ENCODE data around the gene NOL6. TPM values are rescaled to one million over a fixed set of nuclear protein-coding genes. Genes with fewer than 3 reads are reported as not detected.

Gene NOL6
- total and polyA plus RNA-seq, 2 experiments from 2014 or later = 25.0 to 58.4 TPM

DNA sequence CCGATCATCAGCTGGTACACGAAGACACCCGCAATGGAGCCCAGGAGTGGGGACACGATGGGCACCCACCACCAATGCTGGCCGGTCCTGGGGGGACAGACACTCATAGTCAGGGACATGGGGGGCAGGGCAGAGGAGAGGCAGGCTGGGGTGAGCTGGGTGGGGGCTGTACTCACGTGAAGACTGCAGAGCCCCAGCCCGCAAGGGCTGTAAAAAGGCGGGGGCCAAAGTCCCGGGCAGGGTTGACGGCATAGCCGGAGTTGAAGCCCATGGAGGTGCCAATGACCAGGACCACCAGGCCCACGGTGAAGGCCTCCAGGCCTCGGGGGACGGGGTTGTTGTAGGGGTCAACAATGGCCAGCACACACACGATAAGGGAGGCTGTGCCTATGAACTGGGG lies 31.6 kb downstream of the NOL6 start:
- 0 out of 2 replicates have a peak, but pooled peaks cover 8% of the 10 kb centered on the region for H3F3A ChIP-seq (replicated peaks; ENCODE audit: low read depth)
- H3K36me3 Mint-ChIP-seq (ENCODE audit: low read depth) = no peaks in the 10 kb centered on the region
- H3K9me2 ChIP-seq (ENCODE audit: insufficient read depth) = no peaks in the 10 kb centered on the region
- no peaks in the 10 kb centered on the region for H4K20me1 ChIP-seq (replicated peaks; ENCODE audit: insufficient read depth)
- no peak overlapping the region for H3K4me3 ChIP-seq
- TF ChIP-seq, protein P1, sequence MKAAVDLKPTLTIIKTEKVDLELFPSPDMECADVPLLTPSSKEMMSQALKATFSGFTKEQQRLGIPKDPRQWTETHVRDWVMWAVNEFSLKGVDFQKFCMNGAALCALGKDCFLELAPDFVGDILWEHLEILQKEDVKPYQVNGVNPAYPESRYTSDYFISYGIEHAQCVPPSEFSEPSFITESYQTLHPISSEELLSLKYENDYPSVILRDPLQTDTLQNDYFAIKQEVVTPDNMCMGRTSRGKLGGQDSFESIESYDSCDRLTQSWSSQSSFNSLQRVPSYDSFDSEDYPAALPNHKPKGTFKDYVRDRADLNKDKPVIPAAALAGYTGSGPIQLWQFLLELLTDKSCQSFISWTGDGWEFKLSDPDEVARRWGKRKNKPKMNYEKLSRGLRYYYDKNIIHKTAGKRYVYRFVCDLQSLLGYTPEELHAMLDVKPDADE (IDR thresholded peaks at IDR 0.05) = no peak
- TF ChIP-seq, protein P2, sequence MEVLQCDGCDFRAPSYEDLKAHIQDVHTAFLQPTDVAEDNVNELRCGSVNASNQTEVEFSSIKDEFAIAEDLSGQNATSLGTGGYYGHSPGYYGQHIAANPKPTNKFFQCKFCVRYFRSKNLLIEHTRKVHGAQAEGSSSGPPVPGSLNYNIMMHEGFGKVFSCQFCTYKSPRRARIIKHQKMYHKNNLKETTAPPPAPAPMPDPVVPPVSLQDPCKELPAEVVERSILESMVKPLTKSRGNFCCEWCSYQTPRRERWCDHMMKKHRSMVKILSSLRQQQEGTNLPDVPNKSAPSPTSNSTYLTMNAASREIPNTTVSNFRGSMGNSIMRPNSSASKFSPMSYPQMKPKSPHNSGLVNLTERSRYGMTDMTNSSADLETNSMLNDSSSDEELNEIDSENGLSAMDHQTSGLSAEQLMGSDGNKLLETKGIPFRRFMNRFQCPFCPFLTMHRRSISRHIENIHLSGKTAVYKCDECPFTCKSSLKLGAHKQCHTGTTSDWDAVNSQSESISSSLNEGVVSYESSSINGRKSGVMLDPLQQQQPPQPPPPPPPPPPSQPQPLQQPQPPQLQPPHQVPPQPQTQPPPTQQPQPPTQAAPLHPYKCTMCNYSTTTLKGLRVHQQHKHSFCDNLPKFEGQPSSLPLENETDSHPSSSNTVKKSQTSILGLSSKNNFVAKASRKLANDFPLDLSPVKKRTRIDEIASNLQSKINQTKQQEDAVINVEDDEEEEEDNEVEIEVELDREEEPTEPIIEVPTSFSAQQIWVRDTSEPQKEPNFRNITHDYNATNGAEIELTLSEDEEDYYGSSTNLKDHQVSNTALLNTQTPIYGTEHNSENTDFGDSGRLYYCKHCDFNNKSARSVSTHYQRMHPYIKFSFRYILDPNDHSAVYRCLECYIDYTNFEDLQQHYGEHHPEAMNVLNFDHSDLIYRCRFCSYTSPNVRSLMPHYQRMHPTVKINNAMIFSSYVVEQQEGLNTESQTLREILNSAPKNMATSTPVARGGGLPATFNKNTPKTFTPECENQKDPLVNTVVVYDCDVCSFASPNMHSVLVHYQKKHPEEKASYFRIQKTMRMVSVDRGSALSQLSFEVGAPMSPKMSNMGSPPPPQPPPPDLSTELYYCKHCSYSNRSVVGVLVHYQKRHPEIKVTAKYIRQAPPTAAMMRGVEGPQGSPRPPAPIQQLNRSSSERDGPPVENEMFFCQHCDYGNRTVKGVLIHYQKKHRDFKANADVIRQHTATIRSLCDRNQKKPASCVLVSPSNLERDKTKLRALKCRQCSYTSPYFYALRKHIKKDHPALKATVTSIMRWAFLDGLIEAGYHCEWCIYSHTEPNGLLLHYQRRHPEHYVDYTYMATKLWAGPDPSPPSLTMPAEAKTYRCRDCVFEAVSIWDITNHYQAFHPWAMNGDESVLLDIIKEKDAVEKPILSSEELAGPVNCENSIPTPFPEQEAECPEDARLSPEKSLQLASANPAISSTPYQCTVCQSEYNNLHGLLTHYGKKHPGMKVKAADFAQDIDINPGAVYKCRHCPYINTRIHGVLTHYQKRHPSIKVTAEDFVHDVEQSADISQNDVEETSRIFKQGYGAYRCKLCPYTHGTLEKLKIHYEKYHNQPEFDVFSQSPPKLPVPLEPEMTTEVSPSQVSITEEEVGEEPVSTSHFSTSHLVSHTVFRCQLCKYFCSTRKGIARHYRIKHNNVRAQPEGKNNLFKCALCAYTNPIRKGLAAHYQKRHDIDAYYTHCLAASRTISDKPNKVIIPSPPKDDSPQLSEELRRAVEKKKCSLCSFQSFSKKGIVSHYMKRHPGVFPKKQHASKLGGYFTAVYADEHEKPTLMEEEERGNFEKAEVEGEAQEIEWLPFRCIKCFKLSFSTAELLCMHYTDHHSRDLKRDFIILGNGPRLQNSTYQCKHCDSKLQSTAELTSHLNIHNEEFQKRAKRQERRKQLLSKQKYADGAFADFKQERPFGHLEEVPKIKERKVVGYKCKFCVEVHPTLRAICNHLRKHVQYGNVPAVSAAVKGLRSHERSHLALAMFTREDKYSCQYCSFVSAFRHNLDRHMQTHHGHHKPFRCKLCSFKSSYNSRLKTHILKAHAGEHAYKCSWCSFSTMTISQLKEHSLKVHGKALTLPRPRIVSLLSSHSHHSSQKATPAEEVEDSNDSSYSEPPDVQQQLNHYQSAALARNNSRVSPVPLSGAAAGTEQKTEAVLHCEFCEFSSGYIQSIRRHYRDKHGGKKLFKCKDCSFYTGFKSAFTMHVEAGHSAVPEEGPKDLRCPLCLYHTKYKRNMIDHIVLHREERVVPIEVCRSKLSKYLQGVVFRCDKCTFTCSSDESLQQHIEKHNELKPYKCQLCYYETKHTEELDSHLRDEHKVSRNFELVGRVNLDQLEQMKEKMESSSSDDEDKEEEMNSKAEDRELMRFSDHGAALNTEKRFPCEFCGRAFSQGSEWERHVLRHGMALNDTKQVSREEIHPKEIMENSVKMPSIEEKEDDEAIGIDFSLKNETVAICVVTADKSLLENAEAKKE (CRISPR knock-in tag; IDR thresholded peaks at IDR 0.05) = no peak
- TF ChIP-seq, protein P3, sequence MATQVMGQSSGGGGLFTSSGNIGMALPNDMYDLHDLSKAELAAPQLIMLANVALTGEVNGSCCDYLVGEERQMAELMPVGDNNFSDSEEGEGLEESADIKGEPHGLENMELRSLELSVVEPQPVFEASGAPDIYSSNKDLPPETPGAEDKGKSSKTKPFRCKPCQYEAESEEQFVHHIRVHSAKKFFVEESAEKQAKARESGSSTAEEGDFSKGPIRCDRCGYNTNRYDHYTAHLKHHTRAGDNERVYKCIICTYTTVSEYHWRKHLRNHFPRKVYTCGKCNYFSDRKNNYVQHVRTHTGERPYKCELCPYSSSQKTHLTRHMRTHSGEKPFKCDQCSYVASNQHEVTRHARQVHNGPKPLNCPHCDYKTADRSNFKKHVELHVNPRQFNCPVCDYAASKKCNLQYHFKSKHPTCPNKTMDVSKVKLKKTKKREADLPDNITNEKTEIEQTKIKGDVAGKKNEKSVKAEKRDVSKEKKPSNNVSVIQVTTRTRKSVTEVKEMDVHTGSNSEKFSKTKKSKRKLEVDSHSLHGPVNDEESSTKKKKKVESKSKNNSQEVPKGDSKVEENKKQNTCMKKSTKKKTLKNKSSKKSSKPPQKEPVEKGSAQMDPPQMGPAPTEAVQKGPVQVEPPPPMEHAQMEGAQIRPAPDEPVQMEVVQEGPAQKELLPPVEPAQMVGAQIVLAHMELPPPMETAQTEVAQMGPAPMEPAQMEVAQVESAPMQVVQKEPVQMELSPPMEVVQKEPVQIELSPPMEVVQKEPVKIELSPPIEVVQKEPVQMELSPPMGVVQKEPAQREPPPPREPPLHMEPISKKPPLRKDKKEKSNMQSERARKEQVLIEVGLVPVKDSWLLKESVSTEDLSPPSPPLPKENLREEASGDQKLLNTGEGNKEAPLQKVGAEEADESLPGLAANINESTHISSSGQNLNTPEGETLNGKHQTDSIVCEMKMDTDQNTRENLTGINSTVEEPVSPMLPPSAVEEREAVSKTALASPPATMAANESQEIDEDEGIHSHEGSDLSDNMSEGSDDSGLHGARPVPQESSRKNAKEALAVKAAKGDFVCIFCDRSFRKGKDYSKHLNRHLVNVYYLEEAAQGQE (IDR thresholded peaks at IDR 0.05; ENCODE audit: unreplicated experiment) = no peak
- TF ChIP-seq, protein P4, sequence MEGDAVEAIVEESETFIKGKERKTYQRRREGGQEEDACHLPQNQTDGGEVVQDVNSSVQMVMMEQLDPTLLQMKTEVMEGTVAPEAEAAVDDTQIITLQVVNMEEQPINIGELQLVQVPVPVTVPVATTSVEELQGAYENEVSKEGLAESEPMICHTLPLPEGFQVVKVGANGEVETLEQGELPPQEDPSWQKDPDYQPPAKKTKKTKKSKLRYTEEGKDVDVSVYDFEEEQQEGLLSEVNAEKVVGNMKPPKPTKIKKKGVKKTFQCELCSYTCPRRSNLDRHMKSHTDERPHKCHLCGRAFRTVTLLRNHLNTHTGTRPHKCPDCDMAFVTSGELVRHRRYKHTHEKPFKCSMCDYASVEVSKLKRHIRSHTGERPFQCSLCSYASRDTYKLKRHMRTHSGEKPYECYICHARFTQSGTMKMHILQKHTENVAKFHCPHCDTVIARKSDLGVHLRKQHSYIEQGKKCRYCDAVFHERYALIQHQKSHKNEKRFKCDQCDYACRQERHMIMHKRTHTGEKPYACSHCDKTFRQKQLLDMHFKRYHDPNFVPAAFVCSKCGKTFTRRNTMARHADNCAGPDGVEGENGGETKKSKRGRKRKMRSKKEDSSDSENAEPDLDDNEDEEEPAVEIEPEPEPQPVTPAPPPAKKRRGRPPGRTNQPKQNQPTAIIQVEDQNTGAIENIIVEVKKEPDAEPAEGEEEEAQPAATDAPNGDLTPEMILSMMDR (conservative IDR thresholded peaks at IDR 0.05; ENCODE audit: low read depth in 2 of 2) = no peak
- TF ChIP-seq JUNB (IDR thresholded peaks at IDR 0.05; ENCODE audit: unreplicated experiment) (no peak), POLR2AphosphoS5 (IDR thresholded peaks at IDR 0.05; ENCODE audit: low read depth) (no peak), EZH2 (IDR thresholded peaks at IDR 0.05; ENCODE audit: low read depth, unreplicated experiment) (no peak), NANOG (IDR thresholded peaks at IDR 0.05; ENCODE audit: borderline replicate concordance) (no peak), STAT1 (IDR thresholded peaks at IDR 0.05; ENCODE audit: unreplicated experiment) (no peak), ZNF114 (CRISPR knock-in tag; IDR thresholded peaks at IDR 0.05) (no peak), CREB1 (CRISPR knock-in tag; IDR thresholded peaks at IDR 0.05; ENCODE audit: low read depth) (no peak), ZNF331 (CRISPR knock-in tag; IDR thresholded peaks at IDR 0.05; ENCODE audit: low read depth) (no peak), EZH2phosphoT487 (IDR thresholded peaks at IDR 0.05; ENCODE audit: unreplicated experiment) (no peak)
- H3K27me3 Mint-ChIP-seq (ENCODE audit: insufficient read depth, low read depth, poor library complexity) = peaks cover 22% of the 10 kb centered on the region
- H3K9me3 Mint-ChIP-seq = no peaks in the 10 kb centered on the region
- DNase-seq (ENCODE audit: low spot score) = no peak
- H3K4me1 Mint-ChIP-seq = peaks cover 36% of the 10 kb centered on the region
- no peak overlapping the region for H3K27ac Mint-ChIP-seq
- H3K4me2 ChIP-seq = no peak overlapping the region
- H2AFZ ChIP-seq = no peak overlapping the region
- peaks cover 12% of the 10 kb centered on the region for H3K27me3 ChIP-seq (ENCODE audit: insufficient read depth)
- ATAC-seq = no peak
- H3K4me1 ChIP-seq (ENCODE audit: insufficient read depth) = peaks cover 17% of the 10 kb centered on the region
- no peaks in the 10 kb centered on the region for H3K36me3 ChIP-seq (ENCODE audit: insufficient read depth)
- H3K4me3 Mint-ChIP-seq = no peak overlapping the region
- no peak overlapping the region for H3K27ac ChIP-seq (ENCODE audit: low read depth)
- H3K79me2 ChIP-seq (replicated peaks; ENCODE audit: insufficient read depth) = no peaks in the 10 kb centered on the region

All from GM23338 (cell line).